ENCODE results near the gene ECM2. TPM values are rescaled to one million over a fixed set of nuclear protein-coding genes. Genes with fewer than 3 reads are reported as not detected.

ECM2 gene
- total RNA-seq, 1 experiment from 2014 or later = not detected

DNA sequence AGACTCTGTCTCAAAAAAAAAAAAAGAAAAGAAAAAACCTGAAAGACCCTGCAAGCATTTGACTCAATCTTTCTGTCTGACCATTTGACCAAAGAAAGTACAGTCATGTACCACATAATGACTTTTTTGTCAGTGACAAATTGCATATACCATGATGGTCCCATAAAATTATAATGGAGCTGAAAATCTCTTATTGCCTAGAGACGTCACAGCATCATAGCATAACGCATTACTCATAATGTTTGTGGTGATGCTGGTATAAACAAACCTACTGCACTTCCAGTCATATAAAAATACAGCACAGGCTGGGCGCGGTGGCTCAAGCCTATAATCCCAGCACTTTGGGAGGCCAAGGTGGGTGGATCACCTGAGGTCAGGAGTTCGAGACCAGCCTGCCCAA, 10.5 kb downstream of the ECM2 start:
- intact Hi-C loops (cut with micrococcal nuclease) = no loop called here
- no TSS peak for BruUV-seq (replicated peaks)
- ChIA-PET RAD21 (ENCODE audit: low non-redundant PET in 1 of 2, low total read pairs in 2 of 2, uncharacterized antibody in 2 of 2, unreplicated experiment in 2 of 2) (no interaction called here), POLR2A (no interaction called here), CTCF (no interaction called here)
- Histone ChIP-seq H4K20me1 (ENCODE audit: insufficient read depth) (no peaks in the 10 kb centered on the region), H3K36me3 (ENCODE audit: control insufficient read depth in 1 of 2, insufficient read depth in 2 of 2, low read length in 2 of 2) (no peaks in the 10 kb centered on the region), H3K9me3 (ENCODE audit: control insufficient read depth in 1 of 2, insufficient read depth in 1 of 2, low read depth in 1 of 2, low read length in 2 of 2) (no peaks in the 10 kb centered on the region), H3K79me2 (ENCODE audit: insufficient read depth, low read length) (no peaks in the 10 kb centered on the region), H3K4me2 (ENCODE audit: low read length) (no peak overlapping the region), H3K9me2 (ENCODE audit: insufficient read depth) (no peaks in the 10 kb centered on the region), H3K27ac (ENCODE audit: low read depth, low read length) (no peak overlapping the region), H3K27me3 (ENCODE audit: insufficient read depth, low read length) (no peaks in the 10 kb centered on the region), H2AFZ (ENCODE audit: low read depth, low read length, poor library complexity, severe bottlenecking) (no peak overlapping the region), H3K4me1 (ENCODE audit: control insufficient read depth in 1 of 2, insufficient read depth in 2 of 2, low read length in 2 of 2) (no peaks in the 10 kb centered on the region), H3K4me3 (replicated peaks in 1 of 2; ENCODE audit: low read depth in 1 of 2, low read length in 2 of 2) (no peak overlapping the region), H3K9ac (ENCODE audit: low read length) (no peak overlapping the region)
- ATAC-seq (no peak), DNase-seq (ENCODE audit: low read depth, low spot score) (no peak)
- TF ChIP-seq EZH2 (IDR thresholded peaks at IDR 0.05) (no peak), FOSL1 (IDR thresholded peaks at IDR 0.05; ENCODE audit: low read depth) (no peak), POLR2A (IDR thresholded peaks at IDR 0.05; ENCODE audit: borderline replicate concordance, extremely low read depth, insufficient read depth, insufficient read length) (no peak), ATF3 (IDR thresholded peaks at IDR 0.05) (no peak), TCF7L2 (IDR thresholded peaks at IDR 0.05; ENCODE audit: borderline replicate concordance, extremely low read depth, insufficient read depth, insufficient read length) (no peak), ELF1 (IDR thresholded peaks at IDR 0.05; ENCODE audit: borderline replicate concordance, low read depth) (no peak), MAX (IDR thresholded peaks at IDR 0.05) (no peak)
- TF ChIP-seq, protein P1, sequence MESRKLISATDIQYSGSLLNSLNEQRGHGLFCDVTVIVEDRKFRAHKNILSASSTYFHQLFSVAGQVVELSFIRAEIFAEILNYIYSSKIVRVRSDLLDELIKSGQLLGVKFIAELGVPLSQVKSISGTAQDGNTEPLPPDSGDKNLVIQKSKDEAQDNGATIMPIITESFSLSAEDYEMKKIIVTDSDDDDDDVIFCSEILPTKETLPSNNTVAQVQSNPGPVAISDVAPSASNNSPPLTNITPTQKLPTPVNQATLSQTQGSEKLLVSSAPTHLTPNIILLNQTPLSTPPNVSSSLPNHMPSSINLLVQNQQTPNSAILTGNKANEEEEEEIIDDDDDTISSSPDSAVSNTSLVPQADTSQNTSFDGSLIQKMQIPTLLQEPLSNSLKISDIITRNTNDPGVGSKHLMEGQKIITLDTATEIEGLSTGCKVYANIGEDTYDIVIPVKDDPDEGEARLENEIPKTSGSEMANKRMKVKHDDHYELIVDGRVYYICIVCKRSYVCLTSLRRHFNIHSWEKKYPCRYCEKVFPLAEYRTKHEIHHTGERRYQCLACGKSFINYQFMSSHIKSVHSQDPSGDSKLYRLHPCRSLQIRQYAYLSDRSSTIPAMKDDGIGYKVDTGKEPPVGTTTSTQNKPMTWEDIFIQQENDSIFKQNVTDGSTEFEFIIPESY (IDR thresholded peaks at IDR 0.05; ENCODE audit: extremely low read depth, insufficient replicate concordance, low read length) = no peak

GRCh38 chr9:92524881-92525280, 10.9 kb downstream of the ECM2 start:
- H3K4me3 ChIP-seq (replicated peaks in 1 of 2; ENCODE audit: low read depth in 1 of 2, low read length in 2 of 2) = no peak overlapping the region
- ChIA-PET RAD21 (ENCODE audit: low non-redundant PET in 1 of 2, low total read pairs in 2 of 2, uncharacterized antibody in 2 of 2, unreplicated experiment in 2 of 2) (no interaction called here), CTCF (no interaction called here), POLR2A (no interaction called here)
- no peak for ATAC-seq
- no peaks in the 10 kb centered on the region for H3K9me3 ChIP-seq (ENCODE audit: control insufficient read depth in 1 of 2, insufficient read depth in 1 of 2, low read depth in 1 of 2, low read length in 2 of 2)
- H3K4me2 ChIP-seq (ENCODE audit: low read length) = no peak overlapping the region
- H3K79me2 ChIP-seq (ENCODE audit: insufficient read depth, low read length) = no peaks in the 10 kb centered on the region
- H3K27ac ChIP-seq (ENCODE audit: low read depth, low read length) = no peak overlapping the region
- no peak overlapping the region for H2AFZ ChIP-seq (ENCODE audit: low read depth, low read length, poor library complexity, severe bottlenecking)
- BruUV-seq (replicated peaks) = no TSS peak
- intact Hi-C loops (cut with micrococcal nuclease) = no loop called here
- DNase-seq (ENCODE audit: low read depth, low spot score) = no peak
- H3K27me3 ChIP-seq (ENCODE audit: insufficient read depth, low read length) = no peaks in the 10 kb centered on the region
- H3K36me3 ChIP-seq (ENCODE audit: control insufficient read depth in 1 of 2, insufficient read depth in 2 of 2, low read length in 2 of 2) = no peaks in the 10 kb centered on the region
- H4K20me1 ChIP-seq (ENCODE audit: insufficient read depth) = no peaks in the 10 kb centered on the region
- H3K4me1 ChIP-seq (ENCODE audit: control insufficient read depth in 1 of 2, insufficient read depth in 2 of 2, low read length in 2 of 2) = no peaks in the 10 kb centered on the region
- no peaks in the 10 kb centered on the region for H3K9me2 ChIP-seq (ENCODE audit: insufficient read depth)
- no peak overlapping the region for H3K9ac ChIP-seq (ENCODE audit: low read length)
- TF ChIP-seq POLR2AphosphoS5 (IDR thresholded peaks at IDR 0.05; ENCODE audit: low read depth, low read length) = no peak
- TF ChIP-seq ZFX (IDR thresholded peaks at IDR 0.05) = no peak
- no peak for TF ChIP-seq ELF1 (IDR thresholded peaks at IDR 0.05; ENCODE audit: borderline replicate concordance, low read depth)
- TF ChIP-seq, protein P1 (IDR thresholded peaks at IDR 0.05; ENCODE audit: extremely low read depth, insufficient replicate concordance, low read length) = no peak
- no peak for TF ChIP-seq SRF (IDR thresholded peaks at IDR 0.05; ENCODE audit: low read depth)
- no peak for TF ChIP-seq JUND (IDR thresholded peaks at IDR 0.05)
- no peak for TF ChIP-seq ZNF274 (IDR thresholded peaks at IDR 0.05; ENCODE audit: low read depth, low read length)

Data from HCT116 (cell line).